ENCODE data around the gene APOA4. TPM values are rescaled to one million over a fixed set of nuclear protein-coding genes. Genes with fewer than 3 reads are reported as not detected.
A peak's percentile ranks its signal among the peaks of the same experiment; 100 is the strongest.

The APOA4 gene
- total and polyA plus RNA-seq, 7 donors = 0.04 to 5.3 (median 3.0) TPM; not detected in 4

DNA sequence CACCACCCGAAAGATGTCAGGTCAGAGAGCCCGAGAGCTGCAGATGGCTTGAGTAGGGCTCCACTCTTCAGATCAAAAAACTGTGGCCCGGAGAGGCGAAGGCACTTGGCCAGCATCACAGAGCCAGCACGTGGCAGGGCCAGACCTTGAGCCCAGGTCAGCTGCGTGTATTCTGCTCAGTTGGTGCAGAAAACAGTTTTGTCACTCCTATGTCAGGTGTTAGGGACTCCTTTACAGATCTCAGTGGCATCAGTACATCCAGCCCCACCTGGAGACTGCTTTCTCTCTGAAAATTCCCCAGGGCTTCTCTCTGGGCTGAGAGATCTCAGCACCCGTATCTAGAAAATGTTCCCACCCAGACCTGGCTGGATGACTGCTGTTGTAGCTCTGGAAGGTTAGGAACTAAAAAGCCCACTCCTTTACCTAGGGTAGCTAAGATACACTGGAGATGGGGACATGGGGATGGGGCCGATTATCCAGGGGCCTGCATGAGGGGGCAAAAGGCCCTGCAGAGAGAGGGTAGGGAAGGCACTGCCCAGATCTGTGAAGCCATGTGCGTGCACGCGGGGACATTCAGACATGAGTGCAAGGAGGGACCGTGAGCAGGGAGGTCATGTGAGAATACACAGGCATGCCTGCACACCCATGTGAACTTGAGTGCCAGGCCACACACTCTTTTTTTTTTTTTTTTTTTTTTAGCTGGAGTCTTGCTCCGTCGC, 10.9 kb upstream of the APOA4 start:
- intact Hi-C loops (cut with DNase I) = no loop called here
- Histone ChIP-seq H3K27me3 (no peaks in the 10 kb centered on the region), H3K4me1 (peaks cover 0 to 19% (median 13%) of the 10 kb centered on the region in 4 donors), H3K36me3 (no peaks in the 10 kb centered on the region), H3K4me3 (no peak overlapping the region), H3K9me3 (no peaks in the 10 kb centered on the region), H3K27ac (no peak overlapping the region)
- 91 to 94% methylated on average over 14 of the region's 14 CpGs for WGBS, 2 donors
- no peak for DNase-seq
- no peak for TF ChIP-seq POLR2A (IDR thresholded peaks at IDR 0.05)

DNA sequence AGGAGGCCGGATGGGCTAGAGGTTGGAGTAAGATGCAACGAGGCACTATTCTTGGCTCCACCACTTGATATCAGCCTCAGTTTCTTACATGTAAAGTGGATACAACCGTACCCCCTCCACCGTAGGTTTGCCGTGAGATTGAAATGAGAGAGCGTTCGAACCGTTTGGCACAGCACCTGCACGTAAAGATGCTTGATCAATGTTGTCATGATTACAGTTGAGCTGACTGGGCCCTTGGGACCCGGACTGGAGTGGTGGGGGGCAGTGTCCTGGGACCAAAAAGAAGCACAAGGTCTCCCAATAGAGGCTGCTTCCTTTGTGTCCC, 10.3 kb upstream of the APOA4 start:
- Histone ChIP-seq H3K4me3 (no peak overlapping the region), H3K36me3 (no peaks in the 10 kb centered on the region), H3K4me1 (peaks cover 0 to 19% (median 13%) of the 10 kb centered on the region in 4 donors), H3K27me3 (no peaks in the 10 kb centered on the region), H3K9me3 (no peaks in the 10 kb centered on the region), H3K27ac (no peak overlapping the region)
- 93 to 96% methylated on average over 10 of the region's 10 CpGs for WGBS, 2 donors
- TF ChIP-seq POLR2AphosphoS5 (IDR thresholded peaks at IDR 0.05) (no peak), POLR2A (IDR thresholded peaks at IDR 0.05) (no peak), EP300 (IDR thresholded peaks at IDR 0.05) (no peak)
- TF ChIP-seq, protein P1, sequence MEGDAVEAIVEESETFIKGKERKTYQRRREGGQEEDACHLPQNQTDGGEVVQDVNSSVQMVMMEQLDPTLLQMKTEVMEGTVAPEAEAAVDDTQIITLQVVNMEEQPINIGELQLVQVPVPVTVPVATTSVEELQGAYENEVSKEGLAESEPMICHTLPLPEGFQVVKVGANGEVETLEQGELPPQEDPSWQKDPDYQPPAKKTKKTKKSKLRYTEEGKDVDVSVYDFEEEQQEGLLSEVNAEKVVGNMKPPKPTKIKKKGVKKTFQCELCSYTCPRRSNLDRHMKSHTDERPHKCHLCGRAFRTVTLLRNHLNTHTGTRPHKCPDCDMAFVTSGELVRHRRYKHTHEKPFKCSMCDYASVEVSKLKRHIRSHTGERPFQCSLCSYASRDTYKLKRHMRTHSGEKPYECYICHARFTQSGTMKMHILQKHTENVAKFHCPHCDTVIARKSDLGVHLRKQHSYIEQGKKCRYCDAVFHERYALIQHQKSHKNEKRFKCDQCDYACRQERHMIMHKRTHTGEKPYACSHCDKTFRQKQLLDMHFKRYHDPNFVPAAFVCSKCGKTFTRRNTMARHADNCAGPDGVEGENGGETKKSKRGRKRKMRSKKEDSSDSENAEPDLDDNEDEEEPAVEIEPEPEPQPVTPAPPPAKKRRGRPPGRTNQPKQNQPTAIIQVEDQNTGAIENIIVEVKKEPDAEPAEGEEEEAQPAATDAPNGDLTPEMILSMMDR (IDR thresholded peaks at IDR 0.05) = no peak
- intact Hi-C loops (cut with DNase I) = no loop called here
- peak; percentile 35 for DNase-seq

DNA sequence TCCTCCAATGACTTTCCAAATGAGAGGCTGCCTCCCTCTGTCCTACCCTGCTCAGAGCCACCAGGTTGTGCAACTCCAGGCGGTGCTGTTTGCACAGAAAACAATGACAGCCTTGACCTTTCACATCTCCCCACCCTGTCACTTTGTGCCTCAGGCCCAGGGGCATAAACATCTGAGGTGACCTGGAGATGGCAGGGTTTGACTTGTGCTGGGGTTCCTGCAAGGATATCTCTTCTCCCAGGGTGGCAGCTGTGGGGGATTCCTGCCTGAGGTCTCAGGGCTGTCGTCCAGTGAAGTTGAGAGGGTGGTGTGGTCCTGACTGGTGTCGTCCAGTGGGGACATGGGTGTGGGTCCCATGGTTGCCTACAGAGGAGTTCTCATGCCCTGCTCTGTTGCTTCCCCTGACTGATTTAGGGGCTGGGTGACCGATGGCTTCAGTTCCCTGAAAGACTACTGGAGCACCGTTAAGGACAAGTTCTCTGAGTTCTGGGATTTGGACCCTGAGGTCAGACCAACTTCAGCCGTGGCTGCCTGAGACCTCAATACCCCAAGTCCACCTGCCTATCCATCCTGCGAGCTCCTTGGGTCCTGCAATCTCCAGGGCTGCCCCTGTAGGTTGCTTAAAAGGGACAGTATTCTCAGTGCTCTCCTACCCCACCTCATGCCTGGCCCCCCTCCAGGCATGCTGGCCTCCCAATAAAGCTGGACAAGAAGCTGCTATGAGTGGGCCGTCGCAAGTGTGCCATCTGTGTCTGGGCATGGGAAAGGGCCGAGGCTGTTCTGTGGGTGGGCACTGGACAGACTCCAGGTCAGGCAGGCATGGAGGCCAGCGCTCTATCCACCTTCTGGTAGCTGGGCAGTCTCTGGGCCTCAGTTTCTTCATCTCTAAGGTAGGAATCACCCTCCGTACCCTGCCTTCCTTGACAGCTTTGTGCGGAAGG, 9.5 kb upstream of the APOA4 start:
- intact Hi-C loops (cut with DNase I) = no loop called here
- no peak for DNase-seq
- Histone ChIP-seq H3K4me3 (no peak overlapping the region), H3K36me3 (no peaks in the 10 kb centered on the region), H3K4me1 (peaks cover 0 to 19% (median 13%) of the 10 kb centered on the region in 4 donors), H3K27me3 (no peaks in the 10 kb centered on the region), H3K27ac (no peak overlapping the region), H3K9me3 (no peaks in the 10 kb centered on the region)
- whole genome bisulfite sequencing, 2 donors = 77 to 83% methylated on average over 13 of the region's 13 CpGs
- TF ChIP-seq POLR2A (IDR thresholded peaks at IDR 0.05) = no peak
- TF ChIP-seq, protein P1 (IDR thresholded peaks at IDR 0.05) = no peak
- no peak for TF ChIP-seq EP300 (IDR thresholded peaks at IDR 0.05)
- TF ChIP-seq POLR2AphosphoS5 (IDR thresholded peaks at IDR 0.05) = no peak

DNA sequence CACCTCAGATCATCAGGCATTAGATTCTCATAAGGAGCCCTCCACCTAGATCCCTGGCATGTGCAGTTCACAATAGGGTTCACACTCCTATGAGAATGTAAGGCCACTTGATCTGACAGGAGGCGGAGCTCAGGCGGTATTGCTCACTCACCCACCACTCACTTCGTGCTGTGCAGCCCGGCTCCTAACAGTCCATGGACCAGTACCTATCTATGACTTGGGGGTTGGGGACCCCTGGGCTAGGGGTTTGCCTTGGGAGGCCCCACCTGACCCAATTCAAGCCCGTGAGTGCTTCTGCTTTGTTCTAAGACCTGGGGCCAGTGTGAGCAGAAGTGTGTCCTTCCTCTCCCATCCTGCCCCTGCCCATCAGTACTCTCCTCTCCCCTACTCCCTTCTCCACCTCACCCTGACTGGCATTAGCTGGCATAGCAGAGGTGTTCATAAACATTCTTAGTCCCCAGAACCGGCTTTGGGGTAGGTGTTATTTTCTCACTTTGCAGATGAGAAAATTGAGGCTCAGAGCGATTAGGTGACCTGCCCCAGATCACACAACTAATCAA, 8.8 kb upstream of the APOA4 start:
- DNase-seq = peak; percentile 50
- Histone ChIP-seq H3K27ac (no peak overlapping the region), H3K9me3 (no peaks in the 10 kb centered on the region), H3K27me3 (no peaks in the 10 kb centered on the region), H3K4me1 (peaks cover 0 to 19% (median 13%) of the 10 kb centered on the region in 4 donors), H3K36me3 (no peaks in the 10 kb centered on the region), H3K4me3 (no peak overlapping the region)
- intact Hi-C loops (cut with DNase I) = no loop called here
- WGBS, 2 donors = 78 to 92% methylated on average over 7 of the region's 7 CpGs
- TF ChIP-seq, protein P1 (IDR thresholded peaks at IDR 0.05) = no peak
- TF ChIP-seq POLR2A (IDR thresholded peaks at IDR 0.05) = no peak
- no peak for TF ChIP-seq EP300 (IDR thresholded peaks at IDR 0.05)
- TF ChIP-seq POLR2AphosphoS5 (IDR thresholded peaks at IDR 0.05) = no peak

Data from sigmoid colon (tissue), 7 donors.